H1 (cell line): ENCODE results near the gene TRAF3. TPM values are rescaled to one million over a fixed set of nuclear protein-coding genes. Genes with fewer than 3 reads are reported as not detected.

Experiments
- CTCF ChIA-PET: fragments of 300-600 bp; sonication (Branson Sonifier 250); formaldehyde crosslinking; loops from one replicate; lab custom pipeline; 2021; ENCODE audit not compliant: partially characterized antibody; lab: Charles Lee
- POLR2A ChIA-PET: fragments of 300-600 bp; sonication (Branson Sonifier 250); formaldehyde crosslinking; loops from one replicate; lab custom pipeline; 2021; ENCODE audit warnings: inconsistent platforms; ENCODE audit not compliant: partially characterized antibody; lab: Charles Lee
- DNase-seq, 2 experiments: peaks; one replicate each; pipeline versions ENCODE4 v3.0.0 to v3.0.0-alpha.2; 2010 to 2022; ENCODE audit warnings: low spot score in 2 of 2, low read depth in 1 of 2, mixed read lengths in 1 of 2
- FAIRE-seq: peaks from 2 replicates; lab custom pipeline; 2011; peaks lifted over from hg19 to GRCh38; lab: Jason Lieb, UNC
- H2AFZ ChIP-seq: 2 replicates; pipeline ENCODE4 v1.8.1; 2012; ENCODE audit warnings: low read length, inconsistent platforms
- H2AK5ac ChIP-seq: 2 replicates; pipeline ENCODE4 v1.6.1; 2013; ENCODE audit warnings: low read depth, low read length
- H2BK120ac ChIP-seq: replicated peaks from 2 replicates; pipeline ENCODE3; 2013; ENCODE audit warnings: low read depth, low read length, inconsistent platforms
- H2BK12ac ChIP-seq: 2 replicates; pipeline ENCODE4 v1.6.1; 2013; ENCODE audit warnings: low read depth, low read length
- H2BK15ac ChIP-seq: 2 replicates; pipeline ENCODE4 v1.6.1; 2013; ENCODE audit warnings: low read length
- H2BK20ac ChIP-seq: 2 replicates; pipeline ENCODE4 v1.6.1; 2013; ENCODE audit warnings: low read length
- H2BK5ac ChIP-seq: 2 replicates; pipeline ENCODE4 v1.6.1; 2013; ENCODE audit warnings: low read depth, low read length
- H3K14ac ChIP-seq: 2 replicates; pipeline ENCODE4 v1.6.1; 2013; ENCODE audit warnings: inconsistent platforms; ENCODE audit not compliant: insufficient read length
- H3K18ac ChIP-seq: 2 replicates; pipeline ENCODE4 v1.6.1; 2013; ENCODE audit warnings: low read length; ENCODE audit errors: extremely low read depth
- H3K23ac ChIP-seq: 2 replicates; pipeline ENCODE4 v1.6.1; 2013; ENCODE audit warnings: inconsistent platforms; ENCODE audit not compliant: insufficient read length
- H3K23me2 ChIP-seq: 2 replicates; pipeline ENCODE4 v1.6.1; 2013; ENCODE audit warnings: low read depth, low read length
- H3K27ac ChIP-seq: 2 replicates; pipeline ENCODE4 v1.6.1; 2011; ENCODE audit warnings: low read depth, low read length, inconsistent platforms
- H3K27me3 ChIP-seq, 4 experiments: replicated peaks in 1 of 4; 1 replicate in 1 of 4; 2 replicates in 3 of 4; pipeline versions ENCODE4 v1.6.1 to v1.8.1; 2011 to 2013; ENCODE audit warnings: low read length in 3 of 4, mild to moderate bottlenecking in 3 of 4, inconsistent platforms in 2 of 4, mixed read lengths in 2 of 4, moderate library complexity in 1 of 4; ENCODE audit not compliant: control insufficient read depth in 3 of 4, insufficient read depth in 3 of 4; ENCODE audit errors: extremely low read depth in 1 of 4
- H3K36me3 ChIP-seq, 4 experiments: 2 replicates each; pipeline versions ENCODE4 v1.6.1 to v1.8.1; 2011 to 2013; ENCODE audit warnings: mild to moderate bottlenecking in 4 of 4, low read length in 3 of 4, moderate library complexity in 2 of 4, control low read depth in 1 of 4, inconsistent platforms in 1 of 4; ENCODE audit not compliant: insufficient read depth in 4 of 4, control insufficient read depth in 2 of 4
- H3K4ac ChIP-seq: replicated peaks from 2 replicates; pipeline ENCODE3; 2013; ENCODE audit warnings: low read length, low read depth, mixed read lengths, inconsistent platforms; ENCODE audit not compliant: insufficient read length
- H3K4me1 ChIP-seq, 4 experiments: replicated peaks in 1 of 4; 1 replicate in 1 of 4; 2 replicates in 3 of 4; pipeline versions ENCODE4 v1.6.1 to v1.8.1; 2011 to 2013; ENCODE audit warnings: low read length in 3 of 4, inconsistent platforms in 2 of 4, mixed read lengths in 1 of 4; ENCODE audit not compliant: insufficient read depth in 4 of 4, control insufficient read depth in 3 of 4
- H3K4me2 ChIP-seq, 2 experiments: 2 replicates each; pipeline versions ENCODE4 v1.6.1 to v1.8.1; 2011 to 2013; ENCODE audit warnings: low read depth in 2 of 2, low read length in 2 of 2, control low read depth in 1 of 2, inconsistent platforms in 1 of 2, mild to moderate bottlenecking in 1 of 2; ENCODE audit not compliant: insufficient read depth in 1 of 2
- H3K4me3 ChIP-seq, 4 experiments: fragments of 200-600, 300-600 bp in 1 of 4; sonication (generic), shearing (Covaris generic), sonication (Bioruptor Twin) in 1 of 4; 2 replicates each; pipeline versions ENCODE4 v1.5.1 to v1.8.1; 2011 to 2016; ENCODE audit warnings: low read length in 4 of 4, low read depth in 3 of 4, control low read depth in 2 of 4, inconsistent platforms in 2 of 4, mild to moderate bottlenecking in 2 of 4, mixed read lengths in 1 of 4, moderate library complexity in 1 of 4; ENCODE audit not compliant: insufficient read depth in 2 of 4; ENCODE audit errors: extremely low read depth in 1 of 4
- H3K56ac ChIP-seq: replicated peaks from 2 replicates; pipeline ENCODE3; 2013; ENCODE audit warnings: low read depth, mild to moderate bottlenecking, mixed read lengths, low read length, inconsistent platforms; ENCODE audit not compliant: insufficient read length
- H3K79me1 ChIP-seq: 2 replicates; pipeline ENCODE4 v1.6.1; 2013; ENCODE audit warnings: low read depth, low read length, control low read depth
- H3K79me2 ChIP-seq, 2 experiments: 2 replicates each; pipeline versions ENCODE4 v1.6.1 to v1.8.1; 2012 to 2013; ENCODE audit warnings: low read length in 2 of 2, mild to moderate bottlenecking in 2 of 2, inconsistent platforms in 1 of 2; ENCODE audit not compliant: insufficient read depth in 2 of 2, control insufficient read depth in 1 of 2
- H3K9ac ChIP-seq, 4 experiments: replicated peaks in 1 of 4; 1 replicate in 1 of 4; 2 replicates in 3 of 4; pipeline versions ENCODE4 v1.6.1 to v1.8.1; 2011 to 2013; ENCODE audit warnings: low read depth in 3 of 4, low read length in 3 of 4, control low read depth in 2 of 4, mild to moderate bottlenecking in 2 of 4, moderate library complexity in 2 of 4, inconsistent platforms in 1 of 4; ENCODE audit errors: extremely low read depth in 1 of 4
- H3K9me3 ChIP-seq, 2 experiments: 2 replicates each; pipeline versions ENCODE4 v1.6.1 to v1.8.1; 2012 to 2013; ENCODE audit warnings: mild to moderate bottlenecking in 2 of 2, moderate library complexity in 2 of 2, control low read depth in 1 of 2, inconsistent platforms in 1 of 2, low read depth in 1 of 2, low read length in 1 of 2, mixed read lengths in 1 of 2; ENCODE audit not compliant: insufficient read depth in 2 of 2
- H4K20me1 ChIP-seq, 2 experiments: replicated peaks in 1 of 2; 2 replicates each; pipeline versions ENCODE3 to v1.8.1; 2011 to 2013; ENCODE audit warnings: inconsistent platforms in 2 of 2, low read length in 2 of 2, mild to moderate bottlenecking in 1 of 2; ENCODE audit not compliant: insufficient read depth in 2 of 2, control insufficient read depth in 1 of 2
- H4K5ac ChIP-seq: 2 replicates; pipeline ENCODE4 v1.6.1; 2013; ENCODE audit warnings: low read length, low read depth, mixed read lengths, inconsistent platforms; ENCODE audit not compliant: insufficient read length
- H4K8ac ChIP-seq: 2 replicates; pipeline ENCODE4 v1.8.0; 2013; ENCODE audit warnings: mild to moderate bottlenecking, moderate library complexity, low read length, inconsistent platforms; ENCODE audit not compliant: insufficient read depth; ENCODE audit errors: extremely low read depth
- H4K91ac ChIP-seq: replicated peaks from 2 replicates; pipeline ENCODE3; 2013; ENCODE audit warnings: low read length, mixed read lengths, inconsistent platforms; ENCODE audit not compliant: insufficient read length
- USF2 ChIP-seq: IDR thresholded peaks from 2 replicates; pipeline ENCODE4 v1.6.1; 2011; ENCODE audit warnings: low read length, improper control_type of control experiment
- whole genome bisulfite sequencing, 2 experiments: shearing (Covaris generic) in 1 of 2; methylation state at CpG; one replicate each; pipeline versions ENCODE4 v1.1.6 to v1.1.7; 2013 to 2015; ENCODE audit warnings: low lambda C conversion rate in 2 of 2, mixed read lengths in 2 of 2, inconsistent platforms in 1 of 2, low coverage in 1 of 2, missing lambda C conversion rate in 1 of 2; ENCODE audit not compliant: insufficient replicate concordance in 2 of 2, insufficient coverage in 1 of 2, insufficient read length in 1 of 2; ENCODE audit errors: extremely low coverage in 1 of 2, missing lambda C conversion rate in 1 of 2; 5-methylcytosine and 5-hydroxymethylcytosine counted together
- polyA plus RNA-seq, 7 experiments: library from polyadenylated mRNA; depleted of rRNA in 3 of 7; stranded (reverse) in 5 of 7; unstranded in 2 of 7; fragments of >200 nt in 5 of 7; fragments of 200-250 nt in 2 of 7; gene quantifications; 1 replicate in 5 of 7; 2 replicates in 1 of 7; 4 replicates in 1 of 7; pipeline versions ENCODE4 v1.2.1 to v1.2.3, GENCODE V29; 2011 to 2013; ENCODE audit warnings: missing spikeins in 2 of 7, mixed read lengths in 2 of 7
- total RNA-seq: library from RNA; stranded (reverse); fragmentation: NEBNext Ultra II Directional; extraction: Animal tissue kit (Norgen Biotek cat#: 25700); gene quantifications from 2 replicates; pipeline ENCODE4 v1.2.1, GENCODE V29; 2021

TRAF3 gene
- total and polyA plus RNA-seq, 2 of the 8 experiments (the other 6 are each of a cell fraction or from before 2014, with no cell fraction given), result 5.8 to 12.1 TPM

- no peak for FAIRE-seq
- Histone ChIP-seq H3K79me1 (no peaks in the 10 kb centered on the region), H3K56ac (no peak overlapping the region), H3K79me2 (no peaks in the 10 kb centered on the region), H3K27me3 (no peaks in the 10 kb centered on the region), H3K4me2 (no peak overlapping the region), H2BK120ac (no peak overlapping the region), H2BK5ac (no peak overlapping the region), H4K8ac (no peak overlapping the region), H3K9me3 (peaks cover 2 to 4% of the 10 kb centered on the region in 2 experiments; a peak in 2 of 4 replicates), H2BK15ac (no peak overlapping the region), H2AFZ (no peak overlapping the region), H3K9ac (no peak overlapping the region), H3K4ac (no peak overlapping the region), H4K91ac (no peak overlapping the region), H3K23ac (no peak overlapping the region), H2AK5ac (no peak overlapping the region), H3K23me2 (no peaks in the 10 kb centered on the region), H2BK12ac (no peak overlapping the region), H3K14ac (no peak overlapping the region), H3K36me3 (peaks cover 0 to 12% (median 7%) of the 10 kb centered on the region in 4 experiments; a peak in 4 of 8 replicates), H4K5ac (no peak overlapping the region), H3K18ac (no peak overlapping the region), H3K4me3 (no peak overlapping the region), H2BK20ac (no peak overlapping the region), H4K20me1 (peaks cover 2 to 3% of the 10 kb centered on the region in 2 experiments), H3K4me1 (no peaks in the 10 kb centered on the region), H3K27ac (no peak overlapping the region)
- WGBS, 2 experiments, result 96% methylated on average over 4 of the region's 4 CpGs; no CpG with 5 or more reads in 1 of the 2 experiments
- ChIA-PET CTCF (interaction anchor here (1.1 to 1.3 kb wide), 2 partner anchors 9 to 23 kb away, joined by 3 to 4 read pairs; no protein-coding TSS in a partner anchor), POLR2A (no interaction called here)
- no peak for DNase-seq
- no peak for TF ChIP-seq USF2
Measured at GRCh38 chr14:102901633-102902032, 124.4 kb downstream of the TRAF3 start.
